Skeletal muscle tissue (tissue), 4 donors: ENCODE results near the gene ASPG. TPM values are rescaled to one million over a fixed set of nuclear protein-coding genes. Genes with fewer than 3 reads are reported as not detected.

Experiments
- H3K27ac ChIP-seq: one replicate; pipeline ENCODE4 v1.7.0; 2013; ENCODE audit warnings: mild to moderate bottlenecking, low read depth, low read length, inconsistent platforms
- H3K27me3 ChIP-seq, 3 donors: one replicate each; pipeline ENCODE4 v1.7.0; 2013; ENCODE audit warnings: low read length in 3 of 3; ENCODE audit not compliant: control insufficient read depth in 3 of 3, insufficient read depth in 3 of 3
- H3K36me3 ChIP-seq, 3 donors: one replicate each; pipeline ENCODE4 v1.7.0; 2013; ENCODE audit warnings: low read length in 3 of 3; ENCODE audit not compliant: control insufficient read depth in 3 of 3, insufficient read depth in 3 of 3
- H3K4me1 ChIP-seq, 3 donors: one replicate each; pipeline ENCODE4 v1.7.0; 2013; ENCODE audit warnings: low read length in 3 of 3, mild to moderate bottlenecking in 3 of 3; ENCODE audit not compliant: control insufficient read depth in 3 of 3, insufficient read depth in 3 of 3
- H3K4me3 ChIP-seq, 3 donors: one replicate each; pipeline ENCODE4 v1.7.0; 2013; ENCODE audit warnings: low read length in 3 of 3
- H3K9ac ChIP-seq, 3 donors: one replicate each; pipeline ENCODE4 v1.7.0; 2013; ENCODE audit warnings: low read length in 3 of 3, mild to moderate bottlenecking in 3 of 3, moderate library complexity in 2 of 3, low read depth in 1 of 3
- H3K9me3 ChIP-seq, 3 donors: one replicate each; pipeline ENCODE4 v1.7.0; 2013; ENCODE audit warnings: low read length in 3 of 3; ENCODE audit not compliant: control insufficient read depth in 3 of 3
- total RNA-seq: library from RNA; depleted of rRNA; stranded (reverse); fragments of >200 nt; gene quantifications from one replicate; pipeline ENCODE4 v1.2.3, GENCODE V29; 2014
- donor health status: Osteomylitis.

ASPG gene
- total RNA-seq, 1 donor from 2014 or later: 0.52 TPM

GRCh38 chr14:104048758-104049507 lies 36.6 kb upstream of the ASPG start:
- H3K4me1 ChIP-seq: no peaks in the 10 kb centered on the region
- H3K27me3 ChIP-seq: peaks cover 6 to 10% (median 10%) of the 10 kb centered on the region in 3 donors
- H3K9ac ChIP-seq: no peak overlapping the region
- H3K9me3 ChIP-seq: no peaks in the 10 kb centered on the region
- no peak overlapping the region for H3K4me3 ChIP-seq
- H3K27ac ChIP-seq: no peak overlapping the region
- H3K36me3 ChIP-seq: no peaks in the 10 kb centered on the region

DNA sequence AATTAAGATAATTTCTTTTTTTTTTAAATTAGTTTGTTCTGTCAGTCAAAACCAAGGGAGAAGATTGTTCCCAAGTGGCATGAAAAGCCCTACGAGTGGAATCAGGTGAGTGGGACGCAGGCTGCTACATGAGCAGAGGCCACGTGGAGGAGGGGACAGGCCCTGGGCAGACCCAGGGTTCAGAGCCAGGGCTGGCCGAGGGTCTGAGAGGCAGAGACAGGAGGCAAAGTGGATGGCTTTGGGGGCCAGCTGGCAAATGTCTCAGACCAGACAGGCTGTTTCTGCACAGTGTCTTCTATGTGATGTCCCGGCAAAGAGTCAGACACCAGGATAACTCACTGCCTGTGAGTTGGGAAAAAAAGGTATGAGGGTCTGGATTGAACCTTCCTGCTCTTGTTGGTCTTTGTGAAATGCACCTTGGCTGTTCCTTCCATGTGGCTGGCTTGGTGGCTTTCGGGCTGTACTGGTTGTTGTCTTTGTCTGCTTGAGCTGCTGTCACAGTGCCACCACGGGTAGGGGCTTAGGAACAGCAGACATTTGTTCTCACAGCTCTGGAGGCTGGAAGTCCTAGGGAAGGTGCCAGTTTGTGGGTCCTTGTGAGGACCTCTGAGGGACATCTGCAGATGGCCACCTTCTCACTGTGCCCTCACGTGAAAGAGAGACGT lies 35.8 kb upstream of the ASPG start:
- Histone ChIP-seq H3K4me1 (no peaks in the 10 kb centered on the region), H3K4me3 (no peak overlapping the region), H3K27me3 (peaks cover 11 to 16% (median 14%) of the 10 kb centered on the region in 3 donors)

DNA sequence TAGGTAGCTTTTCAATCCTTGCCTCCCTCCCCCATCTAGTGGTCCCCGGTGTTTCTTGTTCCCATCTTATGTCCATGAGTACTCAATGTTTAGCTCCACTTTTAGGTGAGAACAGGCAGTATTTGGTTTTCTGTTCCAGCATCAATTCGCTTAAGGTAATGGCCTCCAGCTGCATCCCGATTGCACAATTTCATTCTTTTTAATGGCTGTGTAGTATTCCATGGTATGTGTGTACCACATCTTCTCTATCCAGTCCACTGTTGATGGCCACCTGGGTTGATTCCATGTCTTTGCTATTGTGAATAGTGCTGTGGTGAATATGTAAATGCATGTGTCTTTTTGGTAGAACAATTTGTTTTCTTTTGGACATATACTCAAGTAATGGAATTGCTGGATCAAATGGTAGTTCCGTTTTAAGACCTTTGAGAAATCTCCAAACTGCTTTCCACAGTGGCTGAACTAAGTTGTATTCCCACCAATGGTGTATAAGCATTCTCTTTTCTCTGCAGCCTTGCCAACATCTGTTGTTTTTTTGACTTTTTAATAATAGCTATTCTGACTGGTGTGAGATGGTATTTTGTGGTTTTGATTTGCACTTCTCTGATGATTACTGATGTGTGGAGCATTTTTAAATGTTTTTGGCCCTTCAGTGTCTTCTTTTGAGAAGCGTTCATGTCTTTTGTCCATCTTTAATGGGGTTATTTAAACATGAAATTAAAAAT lies 34.2 kb upstream of the ASPG start:
- Histone ChIP-seq H3K36me3 (no peaks in the 10 kb centered on the region), H3K9me3 (no peaks in the 10 kb centered on the region), H3K4me1 (no peaks in the 10 kb centered on the region), H3K9ac (no peak overlapping the region), H3K27me3 (peaks cover 11 to 16% (median 14%) of the 10 kb centered on the region in 3 donors), H3K27ac (no peak overlapping the region), H3K4me3 (no peak overlapping the region)

More for the DNA sequence above, 35.8 kb upstream of the ASPG start:
- H3K9me3 ChIP-seq: no peaks in the 10 kb centered on the region
- no peaks in the 10 kb centered on the region for H3K36me3 ChIP-seq
- no peak overlapping the region for H3K9ac ChIP-seq
- H3K27ac ChIP-seq: no peak overlapping the region

GRCh38 chr14:104054222-104054905 lies 31.1 kb upstream of the ASPG start:
- H3K36me3 ChIP-seq: no peaks in the 10 kb centered on the region
- no peak overlapping the region for H3K27ac ChIP-seq
- H3K9me3 ChIP-seq: no peaks in the 10 kb centered on the region
- no peak overlapping the region for H3K4me3 ChIP-seq
- H3K4me1 ChIP-seq: no peaks in the 10 kb centered on the region
- no peak overlapping the region for H3K9ac ChIP-seq
- peaks cover 11 to 19% (median 14%) of the 10 kb centered on the region in 3 donors for H3K27me3 ChIP-seq

DNA sequence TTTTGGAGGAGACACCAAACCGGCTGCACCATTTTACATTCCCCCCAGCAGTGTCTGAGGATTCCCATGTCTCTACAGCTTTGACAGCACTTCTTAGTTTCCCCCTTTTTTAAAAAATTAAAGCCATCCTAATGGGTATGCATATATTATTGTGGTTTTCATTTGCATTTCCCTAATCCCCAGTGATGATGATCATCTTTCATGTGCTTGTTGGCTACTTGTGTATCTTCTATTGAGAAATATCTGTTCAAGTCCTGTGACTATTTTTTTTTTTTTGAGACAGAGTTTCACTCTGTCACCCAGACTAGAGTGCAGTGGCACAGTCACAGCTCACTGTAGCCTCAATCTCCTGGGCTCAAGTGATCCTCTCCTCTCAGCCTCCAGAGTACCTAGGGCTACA lies 23.2 kb upstream of the ASPG start:
- Histone ChIP-seq H3K4me3 (no peak overlapping the region), H3K27me3 (peaks cover 3 to 15% (median 15%) of the 10 kb centered on the region in 3 donors), H3K9ac (no peak overlapping the region), H3K36me3 (no peaks in the 10 kb centered on the region), H3K9me3 (no peaks in the 10 kb centered on the region), H3K4me1 (no peaks in the 10 kb centered on the region), H3K27ac (no peak overlapping the region)

DNA sequence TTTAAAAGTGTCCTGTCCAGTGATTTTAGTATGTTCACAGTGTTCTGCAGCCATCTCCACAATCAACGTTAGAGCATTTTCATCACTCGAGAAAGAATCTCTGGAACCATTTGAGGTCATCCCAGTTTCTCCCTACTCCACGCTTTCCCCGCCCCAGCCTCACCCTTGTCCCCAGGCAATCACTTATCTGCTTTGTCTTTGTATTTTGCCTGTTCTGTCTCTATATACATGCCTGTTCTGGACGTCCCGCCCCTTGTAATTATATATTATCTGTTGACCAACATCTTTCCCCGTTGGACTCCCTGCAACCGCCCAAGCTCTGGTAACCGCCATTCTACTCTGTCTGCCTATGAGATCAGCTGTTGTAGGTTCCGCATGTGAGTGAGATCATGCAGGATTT lies 21.5 kb upstream of the ASPG start:
- H3K27me3 ChIP-seq: peaks cover 11 to 15% (median 15%) of the 10 kb centered on the region in 3 donors
- no peak overlapping the region for H3K9ac ChIP-seq
- H3K9me3 ChIP-seq: no peaks in the 10 kb centered on the region
- H3K4me1 ChIP-seq: no peaks in the 10 kb centered on the region
- no peak overlapping the region for H3K27ac ChIP-seq
- H3K36me3 ChIP-seq: no peaks in the 10 kb centered on the region
- H3K4me3 ChIP-seq: no peak overlapping the region

GRCh38 chr14:104066279-104066678 lies 19.2 kb upstream of the ASPG start:
- Histone ChIP-seq H3K9me3 (no peaks in the 10 kb centered on the region), H3K27ac (no peak overlapping the region), H3K4me3 (no peak overlapping the region), H3K4me1 (no peaks in the 10 kb centered on the region), H3K27me3 (peaks cover 14 to 21% (median 19%) of the 10 kb centered on the region in 3 donors), H3K36me3 (no peaks in the 10 kb centered on the region), H3K9ac (no peak overlapping the region)

GRCh38 chr14:104066719-104067295 lies 18.7 kb upstream of the ASPG start:
- Histone ChIP-seq H3K4me3 (no peak overlapping the region), H3K4me1 (no peaks in the 10 kb centered on the region), H3K36me3 (no peaks in the 10 kb centered on the region), H3K9ac (no peak overlapping the region), H3K9me3 (no peaks in the 10 kb centered on the region), H3K27ac (no peak overlapping the region), H3K27me3 (peaks cover 12 to 21% (median 17%) of the 10 kb centered on the region in 3 donors)

DNA sequence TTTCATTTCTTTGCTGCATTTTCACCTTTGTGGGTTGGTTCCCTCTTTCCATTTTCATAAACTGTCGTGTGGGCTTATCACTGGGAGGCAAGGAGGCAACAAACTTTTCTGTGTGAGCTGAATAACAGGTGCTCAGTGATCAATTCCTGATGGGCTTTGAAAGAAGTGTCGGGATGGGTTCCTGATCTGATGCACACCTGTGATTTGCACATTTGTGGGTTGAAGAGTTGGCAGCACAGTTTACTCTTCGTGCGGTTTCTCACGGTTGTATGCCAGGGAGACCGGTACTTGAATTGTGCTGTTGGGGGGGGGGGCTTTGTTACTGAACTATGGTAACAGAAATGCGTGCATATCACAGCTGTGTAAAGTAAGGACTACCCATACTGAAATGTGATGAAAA lies 16.0 kb upstream of the ASPG start:
- Histone ChIP-seq H3K9ac (no peak overlapping the region), H3K27me3 (peaks cover 13 to 16% (median 14%) of the 10 kb centered on the region in 3 donors), H3K36me3 (no peaks in the 10 kb centered on the region), H3K9me3 (peaks cover 3 to 6% (median 4%) of the 10 kb centered on the region in 3 donors), H3K4me3 (no peak overlapping the region), H3K4me1 (no peaks in the 10 kb centered on the region), H3K27ac (no peak overlapping the region)
